GM19043 (cell line): Measurements from ENCODE around the gene OR2W3.

Experiments used
- ATAC-seq: cut with Tn5 transposase; IDR thresholded peaks from one replicate; pipeline ENCODE4 v1.9.1; 2021; ENCODE audit warnings: low read depth; ENCODE audit not compliant: unreplicated experiment

OR2W3 gene

DNA sequence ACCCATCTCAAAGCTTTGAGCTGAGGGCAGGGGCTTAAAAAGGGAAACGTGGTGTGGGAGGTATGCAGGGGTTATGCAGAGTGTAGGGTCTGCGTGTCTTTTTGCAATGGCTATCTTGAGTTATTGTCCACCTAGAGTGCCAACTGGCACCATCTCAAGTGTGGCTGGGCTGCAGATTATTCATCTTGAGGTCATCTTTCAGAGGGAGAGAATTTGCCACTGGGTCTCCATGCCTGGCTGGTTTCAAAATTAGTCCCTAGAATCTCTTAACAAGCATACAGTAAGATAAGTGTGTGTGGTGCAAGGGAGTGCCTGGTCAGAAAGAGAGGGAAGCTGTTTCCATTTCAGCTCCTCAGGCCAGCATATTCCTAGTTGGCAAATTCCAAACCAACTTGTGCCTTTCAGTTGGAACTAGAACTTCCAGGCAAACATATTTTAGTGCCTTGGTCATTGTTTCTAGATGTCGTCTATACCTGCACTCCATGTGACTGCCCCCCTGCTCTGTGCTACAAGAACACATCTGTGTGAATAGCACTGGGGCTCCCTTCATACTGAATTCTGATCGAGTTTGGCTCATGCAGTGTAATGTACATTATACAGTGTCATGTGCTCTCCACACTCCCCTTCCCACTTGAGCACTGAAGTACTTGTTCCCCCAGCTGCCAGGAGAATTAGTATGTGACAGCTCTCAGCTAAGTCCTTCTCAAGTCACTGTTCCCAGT is 19.7 kb downstream of the OR2W3 start:
- no peak for ATAC-seq

DNA sequence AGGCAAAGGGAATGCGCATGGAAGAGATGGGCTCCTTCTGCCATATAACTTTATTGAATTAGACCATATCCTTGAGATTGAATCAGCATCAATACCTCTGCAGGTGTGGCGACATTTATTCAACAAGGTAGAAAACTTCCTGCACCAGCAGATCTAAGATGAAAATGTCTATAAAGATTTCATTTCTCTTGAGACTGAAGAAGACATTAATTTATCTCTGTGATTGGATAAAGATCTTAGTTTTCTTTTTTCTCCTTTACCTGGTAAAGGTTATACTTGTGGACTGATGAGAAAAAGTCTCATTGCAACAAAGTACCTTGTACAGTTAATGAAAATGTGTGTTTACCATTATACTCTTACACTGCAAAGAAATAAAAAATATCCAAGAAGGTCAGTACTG is 24.6 kb downstream of the OR2W3 start, which contains the start of gene OR2T8:
OR2T8 (plus strand) TSS at position 301 of the 400 bp plus-strand sequence. CDS start 766 bp downstream, outside the sequence.
- no peak for ATAC-seq

DNA sequence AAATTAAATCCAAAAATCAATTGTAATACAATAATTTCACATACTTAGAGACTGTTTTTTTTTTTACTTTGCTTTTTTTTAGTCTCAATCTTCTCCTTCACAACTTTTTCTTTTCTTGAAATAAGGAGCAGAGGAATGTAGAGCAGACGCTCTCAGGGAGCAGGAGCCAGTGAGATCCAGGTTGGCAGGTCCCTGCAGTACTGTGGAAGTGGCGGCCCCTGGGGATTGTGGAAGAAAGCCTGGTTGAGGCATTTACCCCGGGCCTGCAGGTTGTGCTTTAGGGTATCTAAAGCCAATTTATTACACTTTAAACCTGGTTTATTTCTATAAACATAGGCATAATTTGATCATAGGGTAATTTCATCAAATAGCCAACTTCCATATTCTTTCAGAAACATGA is 28.6 kb downstream of the OR2W3 start:
- ATAC-seq, result no peak

DNA sequence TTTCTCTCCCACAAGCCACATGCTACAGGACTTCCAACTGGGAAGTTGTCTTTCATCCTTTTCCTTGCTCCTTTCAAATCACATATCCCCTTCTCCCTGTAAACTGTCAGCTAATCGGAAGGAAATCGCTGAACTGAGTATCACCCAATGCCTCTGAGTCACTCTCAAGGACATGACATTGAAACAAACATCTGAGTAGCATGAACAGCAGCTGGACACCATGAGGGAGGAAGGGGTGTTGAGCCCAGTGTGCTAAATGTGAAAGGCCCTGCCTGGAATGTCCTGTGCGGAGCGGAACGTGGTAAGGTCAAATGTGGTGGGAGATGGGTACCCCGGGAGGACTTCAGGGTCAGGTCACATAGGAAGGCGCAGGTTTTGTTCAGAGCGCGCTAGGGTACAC is 29.5 kb downstream of the OR2W3 start, which contains the start of gene OR2AJ1:
OR2AJ1 (plus strand) TSS at position 22 of the 400 bp plus-strand sequence. CDS start 8,880 bp downstream, outside the sequence.
- ATAC-seq, result no peak

DNA sequence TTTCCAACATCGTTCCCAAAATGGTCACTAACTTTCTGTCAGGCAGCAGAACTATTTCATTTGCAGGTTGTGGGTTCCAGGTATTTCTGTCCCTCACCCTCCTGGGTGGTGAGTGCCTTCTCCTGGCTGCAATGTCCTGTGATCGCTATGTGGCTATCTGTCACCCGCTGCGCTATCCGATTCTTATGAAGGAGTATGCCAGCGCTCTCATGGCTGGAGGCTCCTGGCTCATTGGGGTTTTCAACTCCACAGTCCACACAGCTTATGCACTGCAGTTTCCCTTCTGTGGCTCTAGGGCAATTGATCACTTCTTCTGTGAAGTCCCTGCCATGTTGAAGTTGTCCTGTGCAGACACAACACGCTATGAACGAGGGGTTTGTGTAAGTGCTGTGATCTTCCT is 38.6 kb downstream of the OR2W3 start:
- no peak for ATAC-seq

DNA sequence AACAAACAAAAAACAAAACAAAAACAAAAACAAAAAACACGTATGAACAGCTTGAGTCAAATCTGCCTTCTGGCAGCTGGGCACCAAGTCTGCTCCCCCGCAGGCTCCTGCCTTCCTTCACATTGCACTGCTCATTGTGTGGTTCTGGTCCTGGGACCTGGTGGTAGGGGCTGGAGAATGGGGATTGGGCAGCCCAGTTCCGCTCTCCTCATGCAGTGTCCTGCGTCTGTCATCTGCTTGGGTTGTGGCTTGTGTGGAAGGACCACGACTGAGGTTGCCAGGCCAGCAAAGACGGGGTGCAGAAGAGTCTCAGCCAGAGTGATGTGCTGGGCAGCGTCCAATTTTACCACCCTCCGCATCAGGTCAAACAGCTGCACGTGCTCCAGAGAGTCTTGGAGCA is 40.4 kb downstream of the OR2W3 start:
- no peak for ATAC-seq

DNA sequence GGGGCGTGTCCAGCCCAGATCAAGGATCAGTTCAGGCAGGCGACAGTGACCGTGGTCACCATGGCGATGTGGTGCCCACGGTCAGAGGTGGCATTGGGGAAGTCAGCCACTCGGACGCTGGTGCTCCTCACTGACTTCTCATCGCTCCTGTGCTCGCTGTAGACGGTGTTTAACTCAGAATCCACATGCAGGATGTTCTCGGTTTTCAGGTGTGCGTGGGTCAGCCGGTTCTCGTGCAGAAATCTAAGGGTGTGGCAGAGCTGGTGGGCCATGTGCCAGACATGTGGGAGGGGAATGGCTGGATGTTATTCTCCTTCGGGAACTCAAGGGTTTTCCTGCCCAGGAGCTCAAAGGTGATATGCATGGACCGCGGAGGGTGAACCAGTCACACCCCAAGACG is 41.0 kb downstream of the OR2W3 start:
- no peak for ATAC-seq

DNA sequence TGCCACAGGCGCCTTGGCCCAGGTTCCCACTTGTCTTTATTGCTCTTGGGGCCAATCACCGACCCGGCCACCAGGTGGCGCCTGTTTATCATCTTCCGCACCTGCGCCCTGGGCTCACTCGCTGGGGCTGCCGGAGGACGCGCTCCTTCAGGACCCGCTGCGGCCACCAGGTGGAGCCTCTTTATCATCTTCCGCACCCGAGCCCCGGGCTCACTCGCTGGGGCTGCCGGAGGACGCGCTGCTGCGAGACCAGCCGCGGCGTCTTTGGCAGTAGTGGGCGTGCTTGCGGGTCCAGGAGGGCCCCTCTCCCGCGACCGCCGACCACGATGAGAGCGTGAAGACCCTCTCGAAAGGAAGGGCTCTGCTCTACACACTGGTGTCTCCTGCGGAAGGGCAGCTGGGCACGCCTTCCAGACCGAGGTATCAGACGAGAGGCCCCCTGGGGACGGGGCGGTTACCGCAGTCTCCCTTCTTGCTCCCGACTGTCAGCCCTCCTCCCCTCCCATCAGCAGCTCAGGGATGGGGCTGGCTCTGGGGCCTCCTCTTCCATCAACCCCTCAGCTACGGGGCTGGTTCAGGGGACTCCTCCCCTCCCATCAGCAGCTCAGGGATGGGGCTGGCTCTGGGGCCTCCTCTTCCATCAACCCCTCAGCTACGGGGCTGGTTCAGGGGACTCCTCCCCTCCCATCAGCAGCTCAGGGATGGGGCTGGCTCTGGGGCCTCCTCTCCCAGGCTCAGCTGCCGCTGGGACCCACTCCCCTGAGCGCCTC is 41.8 kb downstream of the OR2W3 start:
- peak; percentile 99 for ATAC-seq

DNA sequence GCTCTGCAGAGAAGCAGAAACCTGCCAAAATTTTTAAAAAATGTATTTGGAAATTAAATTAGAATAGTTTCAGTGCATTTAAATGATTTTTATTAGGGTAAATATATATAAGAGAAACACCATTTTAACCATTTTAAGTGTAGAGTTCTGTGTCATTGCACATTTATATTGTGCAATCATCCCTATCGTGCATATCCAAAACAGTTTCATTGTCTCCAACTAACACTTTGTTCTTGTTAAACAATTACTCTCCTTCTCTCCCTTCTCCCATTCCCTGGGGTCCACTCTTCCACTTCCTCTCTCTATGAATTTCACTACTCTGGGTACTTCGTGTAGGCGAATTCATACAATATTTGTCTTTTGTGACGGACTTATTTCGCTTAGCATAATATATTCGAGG is 47.2 kb downstream of the OR2W3 start:
- ATAC-seq, result no peak
